ENCODE data around the gene GCN1.

GRCh38 chr12:120200364-120200800, 5.9 kb upstream of the GCN1 start:
- TF ChIP-seq CTCF (IDR thresholded peaks at IDR 0.05; ENCODE audit: low read depth, low read length), result no peak
- TF ChIP-seq EZH2phosphoT487 (IDR thresholded peaks at IDR 0.05; ENCODE audit: low read depth), result no peak

Data from OCI-LY3 (cell line).